Mesenchymal stem cell (in vitro differentiated cells and primary cell): Measurements from ENCODE around the gene PXDN.

Experiments used
- DNase-seq: peaks from one replicate; pipeline ENCODE4 v3.0.0-alpha.2; 2013
- H2AFZ ChIP-seq: one replicate; pipeline ENCODE4 v1.6.1; 2013; ENCODE audit warnings: low read depth, mild to moderate bottlenecking, control low read depth, inconsistent platforms, low read length, moderate library complexity
- H2AK5ac ChIP-seq: 2 replicates; pipeline ENCODE4 v1.6.1; 2013; ENCODE audit warnings: low read length, moderate library complexity, mild to moderate bottlenecking, inconsistent platforms; ENCODE audit not compliant: severe bottlenecking
- H2BK120ac ChIP-seq: one replicate; pipeline ENCODE4 v1.6.1; 2013; ENCODE audit warnings: low read depth, mild to moderate bottlenecking, inconsistent platforms, low read length, moderate library complexity
- H2BK12ac ChIP-seq, 2 experiments: one replicate each; pipeline ENCODE4 v1.6.1; 2013; ENCODE audit warnings: inconsistent platforms in 2 of 2, low read length in 2 of 2, mild to moderate bottlenecking in 2 of 2, moderate library complexity in 2 of 2, control low read depth in 1 of 2
- H2BK15ac ChIP-seq: one replicate; pipeline ENCODE4 v1.6.1; 2013; ENCODE audit warnings: mild to moderate bottlenecking, low read depth, inconsistent platforms; ENCODE audit not compliant: poor library complexity, severe bottlenecking
- H2BK5ac ChIP-seq: 2 replicates; pipeline ENCODE4 v1.6.1; 2013; ENCODE audit warnings: low read depth, mild to moderate bottlenecking, low read length, control low read depth, inconsistent platforms; ENCODE audit not compliant: poor library complexity, severe bottlenecking
- H3K14ac ChIP-seq, 2 experiments: one replicate each; pipeline ENCODE4 v1.6.1; 2013; ENCODE audit warnings: inconsistent platforms in 2 of 2, low read length in 2 of 2, control low read depth in 1 of 2, mild to moderate bottlenecking in 1 of 2, moderate library complexity in 1 of 2
- H3K18ac ChIP-seq, 2 experiments: one replicate each; pipeline ENCODE4 v1.6.1; 2013; ENCODE audit warnings: inconsistent platforms in 2 of 2, low read length in 2 of 2, control low read depth in 1 of 2, low read depth in 1 of 2, mild to moderate bottlenecking in 1 of 2
- H3K23ac ChIP-seq, 2 experiments: one replicate each; pipeline ENCODE4 v1.6.1; 2013; ENCODE audit warnings: inconsistent platforms in 2 of 2, low read length in 2 of 2, mild to moderate bottlenecking in 2 of 2, moderate library complexity in 2 of 2, control low read depth in 1 of 2
- H3K27ac ChIP-seq: 2 replicates; pipeline ENCODE4 v1.5.1; 2013; ENCODE audit warnings: mild to moderate bottlenecking, moderate library complexity, low read length, control low read depth, inconsistent platforms; ENCODE audit not compliant: poor library complexity, severe bottlenecking
- H3K27me3 ChIP-seq, 2 experiments: 2 replicates each; pipeline versions ENCODE4 v1.6.1 to v1.7.0; 2013; ENCODE audit warnings: low read length in 2 of 2, mild to moderate bottlenecking in 2 of 2, moderate library complexity in 2 of 2, control low read depth in 1 of 2, inconsistent platforms in 1 of 2; ENCODE audit not compliant: control insufficient read depth in 1 of 2, insufficient read depth in 1 of 2
- H3K36me3 ChIP-seq, 2 experiments: 2 replicates each; pipeline versions ENCODE4 v1.6.1 to v1.7.0; 2013; ENCODE audit warnings: low read length in 2 of 2, control low read depth in 1 of 2, inconsistent platforms in 1 of 2, low read depth in 1 of 2, mild to moderate bottlenecking in 1 of 2; ENCODE audit not compliant: insufficient read depth in 2 of 2, control insufficient read depth in 1 of 2
- H3K4ac ChIP-seq, 2 experiments: one replicate each; pipeline ENCODE4 v1.6.1; 2013; ENCODE audit warnings: inconsistent platforms in 2 of 2, low read length in 2 of 2, mild to moderate bottlenecking in 2 of 2, moderate library complexity in 2 of 2, control low read depth in 1 of 2, low read depth in 1 of 2
- H3K4me1 ChIP-seq: 2 replicates; pipeline ENCODE4 v1.6.1; 2013; ENCODE audit warnings: low read depth, low read length, control low read depth; ENCODE audit not compliant: control insufficient read depth, insufficient read depth
- H3K4me2 ChIP-seq: 2 replicates; pipeline ENCODE4 v1.6.1; 2013; ENCODE audit warnings: low read length, mild to moderate bottlenecking, inconsistent platforms; ENCODE audit not compliant: poor library complexity, severe bottlenecking
- H3K4me3 ChIP-seq, 2 experiments: 2 replicates each; pipeline versions ENCODE4 v1.5.1 to v1.7.0; 2013; ENCODE audit warnings: low read length in 2 of 2, mild to moderate bottlenecking in 2 of 2, control low read depth in 1 of 2, low read depth in 1 of 2; ENCODE audit not compliant: insufficient read depth in 1 of 2
- H3K79me1 ChIP-seq: replicated peaks from 2 replicates; pipeline ENCODE4 v1.6.1; 2013; ENCODE audit warnings: mild to moderate bottlenecking, control low read depth, low read length, inconsistent platforms; ENCODE audit not compliant: poor library complexity, severe bottlenecking
- H3K9ac ChIP-seq: 2 replicates; pipeline ENCODE4 v1.7.0; 2013; ENCODE audit warnings: mild to moderate bottlenecking, low read length, moderate library complexity
- H3K9me3 ChIP-seq: 2 replicates; pipeline ENCODE4 v1.7.0; 2013; ENCODE audit warnings: mild to moderate bottlenecking, low read length; ENCODE audit not compliant: control insufficient read depth
- H4K8ac ChIP-seq: one replicate; pipeline ENCODE4 v1.6.1; 2013; ENCODE audit warnings: inconsistent platforms, mild to moderate bottlenecking, low read length, moderate library complexity
- H4K91ac ChIP-seq: one replicate; pipeline ENCODE4 v1.6.1; 2013; ENCODE audit warnings: mild to moderate bottlenecking, low read length, inconsistent platforms
- WGBS: methylation state at CpG from one replicate; pipeline ENCODE4 v1.1.7; 2013; ENCODE audit warnings: mixed read lengths; 5-methylcytosine and 5-hydroxymethylcytosine counted together

The PXDN gene

DNA sequence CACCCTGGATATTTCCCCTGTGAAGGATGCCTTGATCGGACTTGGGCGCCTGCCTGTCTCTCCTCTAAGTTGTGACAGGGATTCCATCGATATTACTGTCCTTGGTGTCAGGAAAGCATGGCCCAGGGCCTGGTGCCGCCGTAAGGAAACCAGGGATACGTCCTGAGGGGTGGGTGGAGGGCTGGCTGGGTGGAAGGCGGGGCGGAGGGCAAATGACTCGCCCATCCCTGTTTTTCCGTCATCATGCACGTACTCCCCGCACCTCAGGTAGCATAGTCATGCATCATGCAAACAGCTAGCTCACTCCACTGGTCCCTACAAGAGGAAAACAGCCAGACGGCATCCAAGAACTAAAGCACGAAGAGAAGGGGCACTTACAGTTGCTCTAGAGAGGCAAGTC lies 57.1 kb downstream of the PXDN start:
- Histone ChIP-seq H3K36me3 (peaks cover 32 to 67% of the 10 kb centered on the region in 2 experiments), H3K4me3 (no peak overlapping the region), H3K27ac (peak overlapping the region; percentile 96), H2BK5ac (peak overlapping the region; percentile 83), H3K9me3 (no peaks in the 10 kb centered on the region), H2AFZ (no peak overlapping the region), H3K4ac (no peak overlapping the region), H2BK15ac (no peak overlapping the region), H3K18ac (no peak overlapping the region), H2AK5ac (peak overlapping the region; percentile 50), H3K9ac (no peak overlapping the region), H3K4me1 (peaks cover 30% of the 10 kb centered on the region), H2BK12ac (no peak overlapping the region), H3K4me2 (no peak overlapping the region), H3K14ac (peak overlapping the region in 1 of 2 experiments; percentile 26), H4K91ac (peak overlapping the region; percentile 21), H2BK120ac (no peak overlapping the region), H3K79me1 (peaks cover 4% of the 10 kb centered on the region), H3K23ac (peak overlapping the region in 1 of 2 experiments; percentile 85), H4K8ac (no peak overlapping the region), H3K27me3 (no peaks in the 10 kb centered on the region)
- WGBS = 87% methylated on average over 14 of the region's 14 CpGs
- DNase-seq = no peak

DNA sequence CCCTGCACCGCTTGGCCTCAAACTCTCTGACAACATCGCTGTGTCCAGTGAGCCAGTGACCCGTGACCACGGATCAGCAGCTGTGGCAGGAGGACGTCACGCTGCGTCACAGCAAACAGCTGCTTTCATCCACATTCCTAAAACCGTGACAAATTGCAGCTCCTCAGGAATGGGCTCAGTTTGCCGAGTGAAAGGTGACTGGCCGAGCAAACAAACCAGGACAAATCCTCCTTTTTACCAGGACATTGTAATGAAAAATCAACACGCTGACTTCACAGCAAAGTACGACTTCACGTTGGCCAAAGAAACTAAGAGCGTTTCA lies 57.6 kb downstream of the PXDN start:
- Histone ChIP-seq H3K4me1 (peaks cover 29% of the 10 kb centered on the region), H2BK120ac (no peak overlapping the region), H3K27me3 (no peaks in the 10 kb centered on the region), H2AFZ (no peak overlapping the region), H3K4me3 (no peak overlapping the region), H2BK12ac (peak overlapping the region in 1 of 2 experiments; percentile 23), H3K14ac (no peak overlapping the region), H3K4me2 (no peak overlapping the region), H2BK15ac (no peak overlapping the region), H2AK5ac (peak overlapping the region; percentile 90), H3K79me1 (peaks cover 4% of the 10 kb centered on the region), H3K9me3 (no peaks in the 10 kb centered on the region), H3K23ac (no peak overlapping the region), H2BK5ac (no peak overlapping the region), H4K91ac (no peak overlapping the region), H4K8ac (no peak overlapping the region), H3K18ac (peak overlapping the region; percentile 9 to 48), H3K27ac (peak overlapping the region; percentile 96), H3K4ac (no peak overlapping the region), H3K36me3 (peaks cover 29 to 67% of the 10 kb centered on the region in 2 experiments), H3K9ac (no peak overlapping the region)
- 59% methylated on average over 14 of the region's 14 CpGs for WGBS
- DNase-seq = peak; percentile 85

DNA sequence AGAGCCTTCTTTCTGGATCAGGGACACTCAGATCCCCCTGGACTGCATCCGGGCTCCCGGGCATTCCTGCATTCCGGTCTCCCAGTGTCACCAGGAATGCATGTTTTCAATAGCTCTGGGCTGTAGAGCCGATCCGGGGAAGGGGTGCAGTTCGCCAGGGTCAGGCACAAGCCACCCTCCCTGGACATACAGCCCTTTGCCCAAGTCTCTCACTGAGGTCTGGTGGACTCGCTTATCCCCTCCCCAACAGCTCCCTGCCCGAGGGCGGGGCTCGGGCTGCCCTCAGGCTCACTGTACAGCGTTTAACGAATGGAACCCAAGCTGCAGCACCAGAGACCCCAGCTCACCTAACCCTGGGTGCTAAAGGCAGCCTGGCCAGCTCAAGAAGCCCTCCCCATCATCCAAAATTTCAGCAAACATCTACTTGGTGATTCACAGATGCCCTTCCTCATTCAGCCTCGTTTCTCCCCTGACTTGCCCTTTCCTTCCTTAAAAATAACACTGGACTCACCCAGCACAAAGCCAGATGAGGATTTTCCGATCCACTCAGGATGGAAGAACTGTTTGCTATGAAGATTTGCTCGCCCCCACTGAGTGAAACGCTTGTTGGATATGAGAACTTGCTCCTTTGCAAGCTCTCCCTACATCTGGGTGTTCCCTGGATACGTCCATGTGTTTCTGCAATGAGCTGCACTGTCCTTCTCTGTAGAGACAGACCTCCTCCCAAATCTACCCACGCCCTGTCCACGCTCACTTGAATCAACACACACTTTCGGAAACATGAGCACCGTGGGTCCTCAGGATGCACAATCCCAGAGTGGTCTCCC lies 58.1 kb downstream of the PXDN start:
- peak overlapping the region; percentile 73 for H4K8ac ChIP-seq
- no peaks in the 10 kb centered on the region for H3K27me3 ChIP-seq
- peak overlapping the region; percentile 57 for H4K91ac ChIP-seq
- DNase-seq = peak; percentile 72
- H3K9ac ChIP-seq = no peak overlapping the region
- no peak overlapping the region for H2BK120ac ChIP-seq
- H3K4me3 ChIP-seq = no peak overlapping the region
- H2BK5ac ChIP-seq = peak overlapping the region; percentile 79
- 57% methylated on average over 21 of the region's 21 CpGs for WGBS
- H2AK5ac ChIP-seq = peak overlapping the region; percentile 90
- peak overlapping the region; percentile 15 for H3K4me2 ChIP-seq
- H3K4me1 ChIP-seq = peaks cover 29% of the 10 kb centered on the region
- H3K27ac ChIP-seq = peak overlapping the region; percentile 96
- peaks cover 33 to 67% of the 10 kb centered on the region in 2 experiments for H3K36me3 ChIP-seq
- no peaks in the 10 kb centered on the region for H3K9me3 ChIP-seq
- H3K79me1 ChIP-seq = peaks cover 2% of the 10 kb centered on the region
- no peak overlapping the region for H3K23ac ChIP-seq
- no peak overlapping the region for H3K14ac ChIP-seq
- peak overlapping the region in 1 of 2 experiments; percentile 23 for H2BK12ac ChIP-seq
- no peak overlapping the region for H2AFZ ChIP-seq
- peak overlapping the region in 1 of 2 experiments; percentile 41 for H3K4ac ChIP-seq
- H2BK15ac ChIP-seq = no peak overlapping the region
- peak overlapping the region; percentile 44 to 57 for H3K18ac ChIP-seq

DNA sequence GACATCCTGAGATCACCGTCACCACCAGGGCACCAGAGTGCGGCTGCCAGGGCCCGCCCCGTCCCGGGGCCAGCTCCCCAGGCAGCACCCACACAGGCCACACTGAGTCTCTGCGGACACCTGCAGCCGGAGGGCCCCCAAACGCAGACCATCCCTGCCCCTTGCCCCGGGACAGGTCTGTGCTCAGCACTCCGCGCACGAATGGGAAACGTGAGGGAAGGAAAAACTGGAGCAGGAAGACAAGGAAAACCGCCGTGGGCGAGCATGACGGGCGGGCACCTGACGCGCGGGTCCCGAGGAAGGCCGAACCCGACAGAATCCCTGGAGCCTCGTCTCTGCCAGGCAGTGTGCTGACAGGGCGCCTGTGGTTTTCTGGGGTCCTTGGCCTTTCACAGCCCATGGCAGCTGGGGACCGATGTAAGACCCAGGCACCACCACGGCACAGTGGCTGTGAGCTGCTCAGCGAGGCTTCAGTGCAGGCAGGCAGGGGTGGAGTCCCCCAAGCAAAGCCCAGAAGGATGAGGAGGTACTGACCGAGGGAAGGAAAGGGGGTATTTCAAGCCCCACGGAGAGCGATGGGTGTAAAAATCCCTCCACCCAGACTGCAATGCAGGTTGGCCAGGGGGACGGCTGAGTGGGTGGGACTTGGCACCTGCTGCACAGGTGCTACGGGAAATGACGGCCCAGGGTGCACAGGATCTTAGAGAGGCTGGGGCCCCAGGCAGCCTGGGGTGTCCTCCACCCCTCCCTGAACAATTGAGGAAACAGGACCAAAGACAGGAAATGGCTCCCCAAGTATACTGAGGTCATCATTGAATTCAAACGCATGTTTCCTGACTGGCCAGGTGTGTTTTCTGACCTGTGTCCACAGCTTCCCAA lies 59.0 kb downstream of the PXDN start:
- Histone ChIP-seq H3K23ac (no peak overlapping the region), H3K36me3 (peaks cover 41 to 67% of the 10 kb centered on the region in 2 experiments), H3K9me3 (no peaks in the 10 kb centered on the region), H2AK5ac (peak overlapping the region; percentile 92), H2BK12ac (peak overlapping the region in 1 of 2 experiments; percentile 25), H3K14ac (no peak overlapping the region), H2BK120ac (peak overlapping the region; percentile 35), H3K4me2 (no peak overlapping the region), H3K4me3 (no peak overlapping the region), H3K4me1 (peaks cover 29% of the 10 kb centered on the region), H4K91ac (peak overlapping the region; percentile 49), H2AFZ (no peak overlapping the region), H3K9ac (no peak overlapping the region), H3K18ac (peak overlapping the region in 1 of 2 experiments; percentile 14), H3K27ac (peak overlapping the region; percentile 96), H2BK5ac (peak overlapping the region; percentile 91), H2BK15ac (no peak overlapping the region), H3K4ac (peak overlapping the region in 1 of 2 experiments; percentile 68), H4K8ac (peak overlapping the region; percentile 66), H3K79me1 (peaks cover 2% of the 10 kb centered on the region), H3K27me3 (no peaks in the 10 kb centered on the region)
- WGBS = 92% methylated on average over 36 of the region's 36 CpGs
- DNase-seq = no peak
